ENCODE results near the gene CXCR4. TPM values are rescaled to one million over a fixed set of nuclear protein-coding genes. Genes with fewer than 3 reads are reported as not detected.

Gene CXCR4
- total and polyA plus RNA-seq, 2 of the 4 experiments (the other 2 are of a cell fraction) = not detected

DNA sequence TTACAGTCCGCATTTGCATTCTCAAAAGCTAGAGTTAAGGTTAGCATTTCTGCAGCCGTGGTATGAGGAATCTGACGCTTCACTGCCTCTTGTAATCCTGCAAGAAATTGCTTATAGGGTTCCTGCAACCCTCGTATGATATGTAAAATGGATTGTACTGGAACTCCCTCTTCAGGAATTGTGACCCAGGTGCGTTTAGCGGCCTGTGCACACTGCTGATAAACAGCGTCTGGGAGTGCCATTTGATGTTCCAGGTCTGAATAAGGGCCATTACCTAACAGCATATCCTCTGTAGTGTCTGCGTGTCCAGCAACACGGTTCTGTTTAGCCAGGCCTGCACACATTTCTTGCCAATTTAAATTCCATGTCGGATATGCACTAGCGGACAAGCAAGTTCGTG lies 42.5 kb downstream of the CXCR4 start:
- Histone ChIP-seq H3K36me3 (ENCODE audit: control insufficient read depth, insufficient read depth, low read length) (no peaks in the 10 kb centered on the region), H3K27ac (ENCODE audit: insufficient read depth, low read length) (no peak overlapping the region), H3K27me3 (ENCODE audit: control insufficient read depth, insufficient read depth, low read length) (no peaks in the 10 kb centered on the region; the same call in 1 of the 2 replicates), H3K9ac (ENCODE audit: low read depth, low read length) (no peak overlapping the region), H2AFZ (replicated peaks; ENCODE audit: low read length, poor library complexity) (no peak overlapping the region), H4K5ac (ENCODE audit: low read depth, low read length) (no peak overlapping the region), H4K8ac (ENCODE audit: low read depth in 2 of 2, low read length in 2 of 2) (no peak overlapping the region), H3K9me3 (ENCODE audit: control insufficient read depth, insufficient read depth, low read length) (no peaks in the 10 kb centered on the region), H3K4me3 (ENCODE audit: insufficient read depth, low read depth, low read length) (no peak overlapping the region), H3K14ac (replicated peaks; ENCODE audit: low read depth, low read length) (no peak overlapping the region), H4K91ac (ENCODE audit: insufficient read depth, low read depth, low read length) (no peak overlapping the region), H2BK15ac (ENCODE audit: low read depth, low read length) (no peak overlapping the region), H3K4me1 (ENCODE audit: control insufficient read depth, insufficient read depth, low read length) (no peaks in the 10 kb centered on the region), H3K23ac (ENCODE audit: low read depth, low read length) (no peak overlapping the region), H2AK5ac (ENCODE audit: low read depth, low read length) (no peak overlapping the region), H3K79me1 (ENCODE audit: low read depth in 1 of 2, low read length in 2 of 2) (no peaks in the 10 kb centered on the region), H3K4ac (ENCODE audit: low read depth, low read length) (no peak overlapping the region), H3K9me1 (ENCODE audit: insufficient read depth, low read length) (no peaks in the 10 kb centered on the region), H2BK5ac (ENCODE audit: low read depth, low read length, poor library complexity, severe bottlenecking) (no peak overlapping the region), H2BK20ac (ENCODE audit: low read depth, low read length) (no peak overlapping the region), H3K56ac (ENCODE audit: extremely low read depth, insufficient read depth, low read length) (no peak overlapping the region), H3K4me2 (ENCODE audit: low read depth, low read length) (no peak overlapping the region), H4K20me1 (ENCODE audit: insufficient read depth, low read length) (no peaks in the 10 kb centered on the region), H2AK9ac (replicated peaks; ENCODE audit: low read depth, low read length, poor library complexity) (no peak overlapping the region), H3K18ac (ENCODE audit: low read depth, low read length) (no peak overlapping the region), H2BK120ac (ENCODE audit: low read depth, low read length) (no peak overlapping the region)
- ChIA-PET CTCF (no interaction called here), POLR2A (ENCODE audit: unreplicated experiment) (no interaction called here)
- no peak for ATAC-seq (ENCODE audit: low read depth)
- no TSS peak for BruUV-seq (replicated peaks)
- in situ Hi-C loops (cut with MboI; ENCODE audit: low sequenced_read_pairs) (no loop called here), intact Hi-C loops (cut with micrococcal nuclease) (no loop called here), dilution Hi-C loops (cut with HindIII; ENCODE audit: low sequenced_read_pairs, unreplicated experiment) (no loop called here)
- DNase-seq = no peak
- WGBS, 2 experiments (ENCODE audit: extremely low coverage in 2 of 2, insufficient read length in 1 of 2) = 32% methylated on average over 5 of the region's 12 CpGs; no CpG with 5 or more reads in 1 of the 2 experiments
- TF ChIP-seq NFE2L2 (IDR thresholded peaks at IDR 0.05; ENCODE audit: low read depth, low read length) (no peak), SMC3 (IDR thresholded peaks at IDR 0.05; ENCODE audit: low read depth, low read length) (no peak), CHD1 (IDR thresholded peaks at IDR 0.05; ENCODE audit: low read depth, low read length) (no peak), MXI1 (IDR thresholded peaks at IDR 0.05; ENCODE audit: borderline replicate concordance, low read depth, low read length) (no peak), POLR2A (IDR thresholded peaks at IDR 0.05; ENCODE audit: low read depth, low read length) (no peak), BHLHE40 (IDR thresholded peaks at IDR 0.05; ENCODE audit: low read depth, low read length) (no peak), MAZ (IDR thresholded peaks at IDR 0.05; ENCODE audit: borderline replicate concordance, low read depth, low read length) (no peak), CEBPB (IDR thresholded peaks at IDR 0.05; ENCODE audit: low read depth, low read length) (no peak), RFX5 (IDR thresholded peaks at IDR 0.05; ENCODE audit: low read depth, low read length) (no peak), MAFK (IDR thresholded peaks at IDR 0.05; ENCODE audit: low read depth, low read length) (no peak), FOS (IDR thresholded peaks at IDR 0.05; ENCODE audit: low read depth, low read length) (no peak), RCOR1 (IDR thresholded peaks at IDR 0.05; ENCODE audit: insufficient replicate concordance, low read length) (no peak)
- TF ChIP-seq, protein P1, sequence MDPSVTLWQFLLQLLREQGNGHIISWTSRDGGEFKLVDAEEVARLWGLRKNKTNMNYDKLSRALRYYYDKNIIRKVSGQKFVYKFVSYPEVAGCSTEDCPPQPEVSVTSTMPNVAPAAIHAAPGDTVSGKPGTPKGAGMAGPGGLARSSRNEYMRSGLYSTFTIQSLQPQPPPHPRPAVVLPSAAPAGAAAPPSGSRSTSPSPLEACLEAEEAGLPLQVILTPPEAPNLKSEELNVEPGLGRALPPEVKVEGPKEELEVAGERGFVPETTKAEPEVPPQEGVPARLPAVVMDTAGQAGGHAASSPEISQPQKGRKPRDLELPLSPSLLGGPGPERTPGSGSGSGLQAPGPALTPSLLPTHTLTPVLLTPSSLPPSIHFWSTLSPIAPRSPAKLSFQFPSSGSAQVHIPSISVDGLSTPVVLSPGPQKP (IDR thresholded peaks at IDR 0.05; ENCODE audit: borderline replicate concordance, low read depth, low read length) = no peak
- TF ChIP-seq, protein P2, sequence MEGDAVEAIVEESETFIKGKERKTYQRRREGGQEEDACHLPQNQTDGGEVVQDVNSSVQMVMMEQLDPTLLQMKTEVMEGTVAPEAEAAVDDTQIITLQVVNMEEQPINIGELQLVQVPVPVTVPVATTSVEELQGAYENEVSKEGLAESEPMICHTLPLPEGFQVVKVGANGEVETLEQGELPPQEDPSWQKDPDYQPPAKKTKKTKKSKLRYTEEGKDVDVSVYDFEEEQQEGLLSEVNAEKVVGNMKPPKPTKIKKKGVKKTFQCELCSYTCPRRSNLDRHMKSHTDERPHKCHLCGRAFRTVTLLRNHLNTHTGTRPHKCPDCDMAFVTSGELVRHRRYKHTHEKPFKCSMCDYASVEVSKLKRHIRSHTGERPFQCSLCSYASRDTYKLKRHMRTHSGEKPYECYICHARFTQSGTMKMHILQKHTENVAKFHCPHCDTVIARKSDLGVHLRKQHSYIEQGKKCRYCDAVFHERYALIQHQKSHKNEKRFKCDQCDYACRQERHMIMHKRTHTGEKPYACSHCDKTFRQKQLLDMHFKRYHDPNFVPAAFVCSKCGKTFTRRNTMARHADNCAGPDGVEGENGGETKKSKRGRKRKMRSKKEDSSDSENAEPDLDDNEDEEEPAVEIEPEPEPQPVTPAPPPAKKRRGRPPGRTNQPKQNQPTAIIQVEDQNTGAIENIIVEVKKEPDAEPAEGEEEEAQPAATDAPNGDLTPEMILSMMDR (conservative IDR thresholded peaks at IDR 0.05; ENCODE audit: low read depth, low read length) = no peak
- TF ChIP-seq, protein P3, sequence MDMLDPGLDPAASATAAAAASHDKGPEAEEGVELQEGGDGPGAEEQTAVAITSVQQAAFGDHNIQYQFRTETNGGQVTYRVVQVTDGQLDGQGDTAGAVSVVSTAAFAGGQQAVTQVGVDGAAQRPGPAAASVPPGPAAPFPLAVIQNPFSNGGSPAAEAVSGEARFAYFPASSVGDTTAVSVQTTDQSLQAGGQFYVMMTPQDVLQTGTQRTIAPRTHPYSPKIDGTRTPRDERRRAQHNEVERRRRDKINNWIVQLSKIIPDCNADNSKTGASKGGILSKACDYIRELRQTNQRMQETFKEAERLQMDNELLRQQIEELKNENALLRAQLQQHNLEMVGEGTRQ (IDR thresholded peaks at IDR 0.05; ENCODE audit: low read depth, low read length) = no peak
